HG02852 (cell line): ENCODE measurements around the gene H2BK1.

Source experiments
- ATAC-seq: cut with Tn5 transposase; IDR thresholded peaks from one replicate; pipeline ENCODE4 v1.9.1; 2021; ENCODE audit warnings: mild to moderate bottlenecking, moderate library complexity; ENCODE audit not compliant: unreplicated experiment

Gene H2BK1

DNA sequence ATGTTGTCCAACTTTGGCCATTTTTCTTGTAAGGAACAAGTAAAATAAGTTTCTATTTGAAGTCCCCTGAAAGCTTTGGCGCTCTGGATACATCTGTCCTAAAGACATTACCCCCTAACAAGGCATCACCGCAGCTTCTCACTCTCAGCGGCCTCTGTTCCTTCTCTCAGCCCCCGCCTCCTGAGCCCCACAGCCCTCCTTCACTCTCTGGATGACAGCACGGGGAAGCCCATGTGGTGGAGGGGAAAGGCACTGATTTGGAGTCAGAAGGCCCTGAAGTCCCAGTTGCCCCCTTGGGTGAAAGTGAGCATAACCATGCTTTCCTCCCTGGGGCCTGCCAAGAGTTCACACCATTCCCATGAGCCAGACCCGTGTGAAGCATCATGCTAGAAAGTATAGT lies 4.6 kb downstream of the H2BK1 start:
- ATAC-seq, result no peak

GRCh38 chr7:151204383-151205032 lies 5.8 kb downstream of the H2BK1 start:
- ATAC-seq, result no peak

DNA sequence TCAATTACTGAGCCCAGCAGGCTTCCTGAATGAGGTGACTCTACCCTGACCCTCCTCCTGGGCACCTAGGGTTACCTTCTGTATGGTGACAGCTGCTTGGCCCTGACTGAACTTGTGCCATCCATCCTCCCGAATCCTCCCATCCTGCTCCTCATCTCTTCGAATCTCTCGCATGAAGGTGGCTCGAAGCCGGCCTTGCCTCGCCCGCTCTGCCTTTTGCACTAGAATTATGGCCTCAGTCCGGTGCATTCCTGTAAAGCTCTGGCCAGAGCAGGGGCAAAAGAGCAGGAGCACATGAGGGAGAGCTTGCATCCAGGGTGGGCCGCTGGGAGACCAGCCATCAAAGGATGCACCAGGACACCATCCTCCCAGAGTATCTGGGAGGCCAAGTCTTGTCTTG lies 7.5 kb downstream of the H2BK1 start:
- ATAC-seq, result no peak

- no peak for ATAC-seq
These were observed 8.5 kb downstream of the H2BK1 start for GRCh38 chr7:151201751-151202150.

GRCh38 chr7:151201344-151201743 lies 8.9 kb downstream of the H2BK1 start:
- no peak for ATAC-seq

GRCh38 chr7:151198945-151199848 lies 11.1 kb downstream of the H2BK1 start:
- ATAC-seq, result no peak

DNA sequence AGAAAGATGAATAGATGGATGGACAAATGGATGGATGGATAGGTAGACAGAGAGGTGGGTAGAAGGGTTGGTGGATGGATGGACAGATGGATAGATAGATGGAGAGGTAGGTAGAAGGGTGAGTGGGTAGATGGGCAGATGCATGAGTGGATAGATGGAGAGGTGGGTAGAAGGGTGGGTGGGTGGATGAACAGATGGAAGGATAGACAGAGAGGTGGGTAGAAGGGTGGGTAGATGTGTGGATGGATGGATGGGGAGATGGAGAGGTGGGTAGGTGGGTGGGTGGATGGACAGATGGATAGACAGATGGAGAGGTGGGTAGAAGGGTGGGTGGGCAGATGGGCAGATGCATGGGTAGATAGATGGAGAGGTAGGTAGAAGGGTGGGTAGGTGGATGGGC lies 12.4 kb downstream of the H2BK1 start:
- ATAC-seq, result no peak

- ATAC-seq, result no peak
These were observed 14.5 kb downstream of the H2BK1 start for GRCh38 chr7:151195616-151196450.

GRCh38 chr7:151194188-151194587 lies 16.1 kb downstream of the H2BK1 start:
- ATAC-seq, result no peak

DNA sequence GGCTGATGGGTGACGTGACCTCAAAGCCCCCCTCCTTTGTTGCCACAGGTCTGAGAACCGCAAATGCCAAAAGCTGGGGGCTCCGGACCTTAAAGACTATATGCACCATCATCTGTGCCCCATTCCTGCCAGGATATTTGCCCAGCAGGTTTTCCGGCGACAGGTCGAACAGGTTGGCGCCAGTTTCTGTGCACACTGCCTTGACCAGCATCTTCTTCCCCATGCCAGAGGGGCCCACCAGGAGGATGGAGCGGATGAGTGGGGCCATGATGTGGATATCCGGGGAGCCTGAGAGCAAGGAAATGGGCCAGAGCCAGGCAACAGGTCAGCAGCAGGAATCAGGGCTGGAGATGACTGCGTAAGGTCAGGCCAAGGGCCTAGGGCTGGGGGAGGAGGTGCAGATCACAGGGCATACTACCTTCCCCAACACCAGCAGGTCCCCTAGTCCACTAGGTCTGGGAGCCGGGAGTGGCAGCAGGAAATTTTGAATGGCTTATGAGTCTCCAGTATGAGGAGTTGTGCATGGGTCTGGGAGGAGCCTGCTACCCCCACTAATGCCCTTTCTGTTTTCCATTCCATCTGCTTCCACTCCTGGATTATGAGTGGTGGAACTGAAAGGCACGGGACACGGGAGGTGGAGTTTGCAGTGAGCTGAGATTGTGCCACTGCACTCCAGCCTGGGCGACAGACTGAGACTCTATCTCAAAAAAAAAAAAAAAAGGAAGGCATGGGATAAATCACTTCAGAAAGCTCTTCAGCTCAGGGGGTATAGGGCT lies 16.9 kb downstream of the H2BK1 start:
- ATAC-seq, result no peak

GRCh38 chr7:151192002-151192539 lies 18.2 kb downstream of the H2BK1 start:
- no peak for ATAC-seq

GRCh38 chr7:151191544-151191943 lies 18.7 kb downstream of the H2BK1 start:
- ATAC-seq, result no peak

DNA sequence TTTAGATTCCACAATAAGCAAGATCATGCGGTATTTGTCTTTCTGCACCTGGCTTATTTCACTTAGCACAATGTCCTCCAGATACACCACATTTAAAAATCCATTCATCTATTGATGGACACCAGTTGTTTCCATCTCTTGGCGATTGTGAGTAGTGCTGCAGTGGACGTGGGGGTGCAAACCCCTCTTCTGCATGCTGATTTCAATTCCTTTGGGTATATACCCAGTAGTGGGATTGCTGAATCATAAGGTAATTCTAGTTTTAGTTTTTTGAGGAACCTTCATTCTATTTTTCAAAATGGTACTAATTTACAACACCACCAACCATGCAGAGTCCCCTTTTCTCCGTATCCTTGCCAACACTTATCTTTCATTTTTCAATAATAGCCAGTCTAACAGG lies 21.2 kb downstream of the H2BK1 start:
- ATAC-seq, result no peak

GRCh38 chr7:151188252-151188542 lies 22.1 kb downstream of the H2BK1 start:
- ATAC-seq, result no peak

GRCh38 chr7:151187409-151188251 lies 22.7 kb downstream of the H2BK1 start:
- no peak for ATAC-seq

- ATAC-seq, result no peak
These were observed 23.5 kb downstream of the H2BK1 start, which contains the start of gene ASB10 for GRCh38 chr7:151186640-151187408. Gene ASB10, minus strand, starts transcription at chr7:151187250. Its CDS starts 120 bp downstream, at chr7:151187130.

GRCh38 chr7:151185762-151186639 lies 24.3 kb downstream of the H2BK1 start:
- no peak for ATAC-seq

DNA sequence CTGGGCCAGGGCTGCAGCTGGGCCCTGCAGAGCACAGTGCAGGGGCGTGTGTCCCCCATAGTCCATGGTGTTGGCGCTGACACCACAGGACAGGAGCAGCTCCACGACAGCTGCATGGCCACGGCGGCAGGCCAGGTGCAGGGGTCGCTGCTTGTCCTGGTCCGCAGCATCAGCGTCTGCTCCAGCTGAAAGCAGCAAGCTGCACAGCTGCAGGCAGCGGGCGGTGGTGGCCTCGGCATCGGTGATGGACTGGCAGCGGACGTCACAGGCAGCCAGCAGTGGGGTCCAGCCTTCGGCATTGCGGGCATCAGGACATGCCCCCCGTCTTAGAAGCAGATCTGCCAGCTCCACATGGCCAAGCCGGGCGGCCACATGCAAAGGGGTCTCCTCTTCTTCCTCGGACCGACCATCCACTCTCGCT lies 29.3 kb downstream of the H2BK1 start:
- ATAC-seq, result no peak
